GM12878 (cell line): Measurements from ENCODE around the gene DMRT1. TPM values are rescaled to one million over a fixed set of nuclear protein-coding genes. Genes with fewer than 3 reads are reported as not detected.
A peak's percentile ranks its signal among the peaks of the same experiment; 100 is the strongest.

Experiments used
- ATAC-seq: fragments of 200-7000 bp; cut with Tn5 transposase; 3 replicates; pipeline ENCODE4 v1.9.1; 2020; ENCODE audit warnings: mild to moderate bottlenecking, moderate library complexity
- BruUV-seq: library from RNA; stranded (reverse); fragments of 400-500 nt; replicated peaks from 2 replicates; lab custom pipeline; 2021; lab: Mats Ljungman, UMichigan
- CTCF ChIA-PET: fragments of 300-600 bp; sonication (Branson Sonifier 250); formaldehyde crosslinking; extraction: SDS; loops from one replicate; lab custom pipeline; 2021; ENCODE audit warnings: inconsistent platforms; lab: Yijun Ruan, JAX
- POLR2A ChIA-PET: fragments of 350-600 bp; formaldehyde crosslinking; extraction: SDS; loops from one replicate; lab custom pipeline; 2021; ENCODE audit warnings: inconsistent platforms; lab: Charles Lee
- RAD21 ChIA-PET: fragments of 300-600 bp; sonication (Branson Sonifier 250); formaldehyde crosslinking; loops from one replicate; lab custom pipeline; 2023; ENCODE audit warnings: antibody characterized with exemption; ENCODE audit not compliant: unreplicated experiment; lab: Charles Lee
- SMC1A ChIA-PET: fragments of 300-600 bp; sonication (Branson Sonifier 250); formaldehyde crosslinking; loops from one replicate; lab custom pipeline; 2023; ENCODE audit not compliant: unreplicated experiment, uncharacterized antibody; lab: Charles Lee
- DNase-seq: peaks from one replicate; pipeline ENCODE4 v3.0.0-alpha.2; 2011; ENCODE audit warnings: low read depth, low spot score
- FAIRE-seq: peaks from 3 replicates; lab custom pipeline; 2011; peaks lifted over from hg19 to GRCh38; lab: Jason Lieb, UNC
- H2AFZ ChIP-seq: 2 replicates; pipeline ENCODE4 v1.6.0; 2011; ENCODE audit warnings: low read depth, low read length, control low read depth; ENCODE audit not compliant: control insufficient read depth
- H3K27ac ChIP-seq: 2 replicates; pipeline ENCODE4 v1.5.1; 2011; ENCODE audit warnings: control low read depth; ENCODE audit not compliant: control insufficient read depth, insufficient read depth
- H3K27me3 ChIP-seq, 2 experiments: replicated peaks in 1 of 2; 2 replicates each; pipeline versions ENCODE4 v1.6.0 to v1.6.1; 2011; ENCODE audit warnings: low read length in 1 of 2; ENCODE audit not compliant: control insufficient read depth in 2 of 2, insufficient read depth in 2 of 2
- H3K36me3 ChIP-seq, 2 experiments: 2 replicates each; pipeline ENCODE4 v1.5.1; 2011; ENCODE audit warnings: low read length in 1 of 2; ENCODE audit not compliant: control insufficient read depth in 2 of 2, insufficient read depth in 2 of 2
- H3K4me1 ChIP-seq: 2 replicates; pipeline ENCODE4 v1.6.1; 2011; ENCODE audit warnings: mild to moderate bottlenecking, low read length, moderate library complexity, mixed read lengths; ENCODE audit not compliant: control insufficient read depth, insufficient read depth
- H3K4me2 ChIP-seq: 2 replicates; pipeline ENCODE4 v1.6.0; 2011; ENCODE audit warnings: control low read depth; ENCODE audit not compliant: control insufficient read depth, insufficient read depth
- H3K4me3 ChIP-seq: fragments of 200-600 bp; sonication (generic); 2 replicates; pipeline ENCODE4 v1.5.1; 2016
- H3K79me2 ChIP-seq: 2 replicates; pipeline ENCODE4 v1.6.0; 2011; ENCODE audit warnings: low read length; ENCODE audit not compliant: control insufficient read depth, insufficient read depth
- H3K9ac ChIP-seq: 2 replicates; pipeline ENCODE4 v1.8.0; 2011; ENCODE audit warnings: low read length, control low read depth, mixed read lengths; ENCODE audit not compliant: control insufficient read depth, insufficient read depth
- H3K9me3 ChIP-seq: replicated peaks from 3 replicates; pipeline ENCODE4 v1.5.1; 2011; ENCODE audit warnings: mild to moderate bottlenecking, low read length; ENCODE audit not compliant: control insufficient read depth, insufficient read depth
- H4K20me1 ChIP-seq: 2 replicates; pipeline ENCODE4 v1.6.0; 2011; ENCODE audit not compliant: control insufficient read depth, insufficient read depth
- BACH1 ChIP-seq: fragments of 450-650 bp; IDR thresholded peaks from 2 replicates; pipeline ENCODE4 v1.6.1; 2017; ENCODE audit warnings: mild to moderate bottlenecking, borderline replicate concordance
- BRCA1 ChIP-seq: IDR thresholded peaks from 2 replicates; pipeline ENCODE4 v1.6.1; 2011; ENCODE audit warnings: low read depth, low read length, improper control_type of control experiment
- MYC ChIP-seq: IDR thresholded peaks from 2 replicates; pipeline ENCODE4 v1.6.1; 2011; ENCODE audit warnings: mild to moderate bottlenecking, low read length, moderate library complexity, inconsistent platforms; ENCODE audit not compliant: insufficient read depth, insufficient replicate concordance, insufficient read length, severe bottlenecking
- NBN ChIP-seq: fragments of 450-650 bp; IDR thresholded peaks from 2 replicates; pipeline ENCODE4 v1.6.1; 2016
- NFXL1 ChIP-seq: fragments of 450-650 bp; IDR thresholded peaks from 2 replicates; pipeline ENCODE4 v1.6.1; 2017; ENCODE audit warnings: antibody characterized with exemption, mild to moderate bottlenecking, borderline replicate concordance
- NFYB ChIP-seq: IDR thresholded peaks from 2 replicates; pipeline ENCODE4 v1.6.1; 2011; ENCODE audit warnings: low read depth, mild to moderate bottlenecking, low read length, improper control_type of control experiment, moderate library complexity; ENCODE audit not compliant: insufficient read depth
- NR2F1 ChIP-seq: fragments of 450-650 bp; conservative IDR thresholded peaks from 2 replicates; pipeline ENCODE4 v1.6.1; 2017; ENCODE audit warnings: mild to moderate bottlenecking
- RAD51 ChIP-seq: fragments of 450-650 bp; IDR thresholded peaks from 2 replicates; pipeline ENCODE4 v1.6.1; 2016; ENCODE audit warnings: moderate library complexity, mild to moderate bottlenecking, inconsistent platforms
- SMAD1 ChIP-seq: fragments of 450-650 bp; IDR thresholded peaks from 2 replicates; pipeline ENCODE4 v1.6.1; 2018; ENCODE audit warnings: mild to moderate bottlenecking, low read depth; ENCODE audit not compliant: partially characterized antibody
- SRF ChIP-seq, 2 experiments: IDR thresholded peaks; 2 replicates each; pipeline ENCODE4 v1.6.1; 2011; ENCODE audit warnings: low read depth in 2 of 2, low read length in 2 of 2, mild to moderate bottlenecking in 1 of 2, moderate library complexity in 1 of 2
- TAF1 ChIP-seq: IDR thresholded peaks from 2 replicates; pipeline ENCODE4 v1.6.1; 2011; ENCODE audit warnings: mild to moderate bottlenecking, low read depth, low read length, borderline replicate concordance
- ZNF217 ChIP-seq: fragments of 450-650 bp; IDR thresholded peaks from 2 replicates; pipeline ENCODE4 v1.6.1; 2017; ENCODE audit warnings: antibody characterized with exemption, mild to moderate bottlenecking
- ZSCAN29 ChIP-seq: fragments of 450-650 bp; IDR thresholded peaks from 2 replicates; pipeline ENCODE4 v1.6.1; 2017; ENCODE audit warnings: mild to moderate bottlenecking, moderate library complexity
- WGBS: methylation state at CpG from one replicate; pipeline ENCODE4 v1.1.6; 2016; ENCODE audit warnings: low lambda C conversion rate; ENCODE audit not compliant: insufficient replicate concordance, insufficient coverage; ENCODE audit errors: missing lambda C conversion rate; 5-methylcytosine and 5-hydroxymethylcytosine counted together
- in situ Hi-C: fragments of 300-500 bp; cut with MboI; formaldehyde crosslinking; loops from 9 replicates; pipeline ENCODE4 v1.14.3; 2018; ENCODE audit warnings: mixed read lengths
- intact Hi-C: fragments of 100-400 bp; cut with micrococcal nuclease; formaldehyde crosslinking; loops from one replicate; pipeline ENCODE4 v1.14.2; 2022; ENCODE audit not compliant: unreplicated experiment
- polyA plus RNA-seq, 11 experiments: library from polyadenylated mRNA; depleted of rRNA in 4 of 11; unstranded in 6 of 11; stranded (reverse) in 5 of 11; fragments of >200 nt; fragmentation: Nextera tagmentation in 4 of 11; fragmentation: Illumina TruSeq in 1 of 11; extraction: Ambion mirVana in 4 of 11; extraction: Trizol in 1 of 11; gene quantifications; 1 replicate in 1 of 11; 2 replicates in 10 of 11; pipeline versions ENCODE4 v1.2.1 to v1.2.3, GENCODE V29; 2011 to 2016; ENCODE audit warnings: inconsistent platforms in 2 of 11, missing spikeins in 2 of 11, low read depth in 1 of 11
- total RNA-seq, 4 experiments: library from RNA; depleted of rRNA in 3 of 4; stranded (reverse); fragments of >200 nt in 3 of 4; fragmentation: Illumina TruSeq in 1 of 4; extraction: Trizol in 1 of 4; gene quantifications; 2 replicates each; pipeline versions ENCODE4 v1.2.1 to v1.2.3, GENCODE V29; 2013 to 2021
- TF ChIP-seq, protein P1 (sequence below): fragments of 450-650 bp; formaldehyde crosslinking; IDR thresholded peaks from 2 replicates; pipeline ENCODE4 v1.4.0; 2022; ENCODE audit warnings: mild to moderate bottlenecking, moderate library complexity
- TF ChIP-seq, protein P2 (sequence below): fragments of 450-650 bp; IDR thresholded peaks from 2 replicates; pipeline ENCODE4 v1.6.1; 2017; ENCODE audit warnings: mild to moderate bottlenecking, moderate library complexity

DMRT1 gene
- total and polyA plus RNA-seq, 10 of the 15 experiments (the other 5 are each of a cell fraction or from before 2014, with no cell fraction given) = 0.06 to 1.9 (median 0.24) TPM

DNA sequence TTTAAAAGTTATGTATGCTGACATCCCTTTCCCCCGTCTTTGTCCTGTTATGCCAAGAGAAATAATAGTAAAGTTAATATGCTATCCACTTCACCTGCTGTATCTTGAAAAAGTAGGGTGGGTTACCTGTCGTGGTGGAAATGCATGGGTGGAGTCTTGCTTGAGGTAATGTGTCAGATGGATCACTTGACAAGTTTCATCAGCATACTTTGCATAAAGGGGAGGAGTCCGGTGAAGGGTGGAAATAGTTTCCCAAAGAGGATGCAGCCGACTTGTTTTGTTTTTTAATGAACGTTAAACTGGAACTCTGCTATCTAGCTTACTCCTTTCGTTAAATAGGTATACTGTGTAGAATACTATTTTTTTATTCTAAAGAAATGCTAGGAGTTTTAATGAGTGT, 125.9 kb downstream of the DMRT1 start:
- no TSS peak for BruUV-seq

More for the DNA sequence above, 125.9 kb downstream of the DMRT1 start:
- ChIA-PET CTCF (interaction anchor here (1.0 to 1.9 kb wide), 3 partner anchors 9 to 323 kb away, joined by 3 to 5 read pairs (median 5); no protein-coding TSS in a partner anchor), SMC1A (interaction anchor here (0.5 kb wide), 1 partner anchor 537 kb away, joined by 3 read pairs; no protein-coding TSS in a partner anchor), RAD21 (interaction anchor here (1.0 kb wide), 2 partner anchors 29 to 86 kb away, joined by 3 read pairs; no protein-coding TSS in a partner anchor), POLR2A (no interaction called here)
- H3K36me3 ChIP-seq = no peaks in the 10 kb centered on the region
- intact Hi-C loops (no loop called here), in situ Hi-C loops (no loop called here)
- WGBS = 13% methylated on average over 6 of the region's 6 CpGs
- H3K27me3 ChIP-seq = peaks cover 4 to 19% of the 10 kb centered on the region in 2 experiments
- no peak overlapping the region for H3K27ac ChIP-seq
- DNase-seq = no peak
- no peaks in the 10 kb centered on the region for H4K20me1 ChIP-seq
- H3K79me2 ChIP-seq = no peaks in the 10 kb centered on the region
- H2AFZ ChIP-seq = no peak overlapping the region
- no peak overlapping the region for H3K4me2 ChIP-seq
- H3K9ac ChIP-seq = no peak overlapping the region
- TF ChIP-seq ZNF217 (no peak), NFXL1 (no peak), NFYB (no peak), BRCA1 (no peak), MYC (no peak), ZSCAN29 (no peak), SMAD1 (no peak), TAF1 (no peak), BACH1 (no peak), RAD51 (no peak), SRF (IDR thresholded peaks at IDR 0.05; ENCODE audit: low read depth in 2 of 2, low read length in 2 of 2) (no peak), NBN (no peak), NR2F1 (no peak)
- TF ChIP-seq, protein P1, sequence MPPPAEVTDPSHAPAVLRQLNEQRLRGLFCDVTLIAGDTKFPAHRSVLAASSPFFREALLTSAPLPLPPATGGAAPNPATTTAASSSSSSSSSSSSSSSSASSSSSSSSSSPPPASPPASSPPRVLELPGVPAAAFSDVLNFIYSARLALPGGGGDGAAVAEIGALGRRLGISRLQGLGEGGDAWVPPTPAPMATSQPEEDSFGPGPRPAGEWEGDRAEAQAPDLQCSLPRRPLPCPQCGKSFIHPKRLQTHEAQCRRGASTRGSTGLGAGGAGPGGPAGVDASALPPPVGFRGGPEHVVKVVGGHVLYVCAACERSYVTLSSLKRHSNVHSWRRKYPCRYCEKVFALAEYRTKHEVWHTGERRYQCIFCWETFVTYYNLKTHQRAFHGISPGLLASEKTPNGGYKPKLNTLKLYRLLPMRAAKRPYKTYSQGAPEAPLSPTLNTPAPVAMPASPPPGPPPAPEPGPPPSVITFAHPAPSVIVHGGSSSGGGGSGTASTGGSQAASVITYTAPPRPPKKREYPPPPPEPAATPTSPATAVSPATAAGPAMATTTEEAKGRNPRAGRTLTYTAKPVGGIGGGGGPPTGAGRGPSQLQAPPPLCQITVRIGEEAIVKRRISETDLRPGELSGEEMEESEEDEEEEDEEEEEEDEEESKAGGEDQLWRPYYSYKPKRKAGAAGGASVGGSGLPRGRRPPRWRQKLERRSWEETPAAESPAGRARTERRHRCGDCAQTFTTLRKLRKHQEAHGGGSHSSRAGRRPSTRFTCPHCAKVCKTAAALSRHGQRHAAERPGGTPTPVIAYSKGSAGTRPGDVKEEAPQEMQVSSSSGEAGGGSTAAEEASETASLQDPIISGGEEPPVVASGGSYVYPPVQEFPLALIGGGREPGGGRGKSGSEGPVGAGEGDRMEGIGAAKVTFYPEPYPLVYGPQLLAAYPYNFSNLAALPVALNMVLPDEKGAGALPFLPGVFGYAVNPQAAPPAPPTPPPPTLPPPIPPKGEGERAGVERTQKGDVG (CRISPR knock-in tag) = no peak
- TF ChIP-seq, protein P2, sequence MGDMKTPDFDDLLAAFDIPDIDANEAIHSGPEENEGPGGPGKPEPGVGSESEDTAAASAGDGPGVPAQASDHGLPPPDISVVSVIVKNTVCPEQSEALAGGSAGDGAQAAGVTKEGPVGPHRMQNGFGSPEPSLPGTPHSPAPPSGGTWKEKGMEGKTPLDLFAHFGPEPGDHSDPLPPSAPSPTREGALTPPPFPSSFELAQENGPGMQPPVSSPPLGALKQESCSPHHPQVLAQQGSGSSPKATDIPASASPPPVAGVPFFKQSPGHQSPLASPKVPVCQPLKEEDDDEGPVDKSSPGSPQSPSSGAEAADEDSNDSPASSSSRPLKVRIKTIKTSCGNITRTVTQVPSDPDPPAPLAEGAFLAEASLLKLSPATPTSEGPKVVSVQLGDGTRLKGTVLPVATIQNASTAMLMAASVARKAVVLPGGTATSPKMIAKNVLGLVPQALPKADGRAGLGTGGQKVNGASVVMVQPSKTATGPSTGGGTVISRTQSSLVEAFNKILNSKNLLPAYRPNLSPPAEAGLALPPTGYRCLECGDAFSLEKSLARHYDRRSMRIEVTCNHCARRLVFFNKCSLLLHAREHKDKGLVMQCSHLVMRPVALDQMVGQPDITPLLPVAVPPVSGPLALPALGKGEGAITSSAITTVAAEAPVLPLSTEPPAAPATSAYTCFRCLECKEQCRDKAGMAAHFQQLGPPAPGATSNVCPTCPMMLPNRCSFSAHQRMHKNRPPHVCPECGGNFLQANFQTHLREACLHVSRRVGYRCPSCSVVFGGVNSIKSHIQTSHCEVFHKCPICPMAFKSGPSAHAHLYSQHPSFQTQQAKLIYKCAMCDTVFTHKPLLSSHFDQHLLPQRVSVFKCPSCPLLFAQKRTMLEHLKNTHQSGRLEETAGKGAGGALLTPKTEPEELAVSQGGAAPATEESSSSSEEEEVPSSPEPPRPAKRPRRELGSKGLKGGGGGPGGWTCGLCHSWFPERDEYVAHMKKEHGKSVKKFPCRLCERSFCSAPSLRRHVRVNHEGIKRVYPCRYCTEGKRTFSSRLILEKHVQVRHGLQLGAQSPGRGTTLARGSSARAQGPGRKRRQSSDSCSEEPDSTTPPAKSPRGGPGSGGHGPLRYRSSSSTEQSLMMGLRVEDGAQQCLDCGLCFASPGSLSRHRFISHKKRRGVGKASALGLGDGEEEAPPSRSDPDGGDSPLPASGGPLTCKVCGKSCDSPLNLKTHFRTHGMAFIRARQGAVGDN = no peak
- FAIRE-seq = no peak
- peaks cover 3% of the 10 kb centered on the region; the same call in 2 of the 3 replicates for H3K9me3 ChIP-seq
- H3K4me1 ChIP-seq = no peaks in the 10 kb centered on the region
- H3K4me3 ChIP-seq = no peak overlapping the region
- peak; percentile 65 for ATAC-seq
